ENCODE results near the gene LBHD1.

LBHD1 gene

GRCh38 chr11:62671608-62672389 is at the start of gene LBHD1, which contains the start of gene UQCC3:
Gene LBHD1 (minus strand): TSS chr11:62672267. CDS start chr11:62670031, 2,236 bp downstream.
Gene UQCC3 (plus strand): TSS chr11:62671673. CDS start chr11:62671746, 73 bp downstream.
- H3K36me3 ChIP-seq (ENCODE audit: insufficient read depth, low read length): peaks cover 10% of the 10 kb centered on the region; the same call in 1 of the 2 replicates
- H3K9ac ChIP-seq (ENCODE audit: low read depth, low read length): peak within 1 kb of the TSS; percentile 83
- peaks cover 4% of the 10 kb centered on the region; the same call in 1 of the 2 replicates for H3K4me1 ChIP-seq (ENCODE audit: insufficient read depth, low read length)
- no peaks in the 10 kb centered on the region for H3K9me3 ChIP-seq (ENCODE audit: control insufficient read depth, insufficient read depth, low read length)

- Histone ChIP-seq H3K4me1 (ENCODE audit: insufficient read depth, low read length) (no peaks in the 10 kb centered on the region), H3K36me3 (ENCODE audit: insufficient read depth, low read length) (peaks cover 68% of the 10 kb centered on the region), H3K9me3 (ENCODE audit: control insufficient read depth, insufficient read depth, low read length) (no peaks in the 10 kb centered on the region), H3K9ac (ENCODE audit: low read depth, low read length) (no peak overlapping the region)
These were observed 47.4 kb upstream of the LBHD1 start for GRCh38 chr11:62719302-62719978.

DNA sequence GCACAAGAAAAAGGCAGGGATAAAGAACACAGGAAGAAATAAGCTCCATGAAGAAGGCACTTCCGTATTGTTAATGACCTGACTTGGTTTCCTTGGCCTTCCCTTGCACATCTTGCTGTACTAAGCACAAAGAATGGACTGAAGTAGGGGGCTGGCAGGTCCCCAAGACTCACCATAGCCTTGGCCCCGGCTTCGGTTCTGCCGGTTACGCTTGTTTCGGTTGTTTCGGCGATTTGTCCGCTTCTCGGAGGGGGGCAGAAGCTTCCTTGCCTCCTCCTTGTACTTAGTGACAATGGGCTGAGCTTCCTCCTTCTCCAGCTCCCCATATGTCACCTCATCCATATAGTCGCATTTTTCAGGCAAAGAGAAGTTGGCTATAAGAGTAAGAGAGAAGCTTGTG is 44.7 kb upstream of the LBHD1 start:
- Histone ChIP-seq H3K9ac (ENCODE audit: low read depth, low read length) (no peak overlapping the region), H3K9me3 (ENCODE audit: control insufficient read depth, insufficient read depth, low read length) (no peaks in the 10 kb centered on the region), H3K4me1 (ENCODE audit: insufficient read depth, low read length) (no peaks in the 10 kb centered on the region), H3K36me3 (ENCODE audit: insufficient read depth, low read length) (peaks cover 45% of the 10 kb centered on the region)

DNA sequence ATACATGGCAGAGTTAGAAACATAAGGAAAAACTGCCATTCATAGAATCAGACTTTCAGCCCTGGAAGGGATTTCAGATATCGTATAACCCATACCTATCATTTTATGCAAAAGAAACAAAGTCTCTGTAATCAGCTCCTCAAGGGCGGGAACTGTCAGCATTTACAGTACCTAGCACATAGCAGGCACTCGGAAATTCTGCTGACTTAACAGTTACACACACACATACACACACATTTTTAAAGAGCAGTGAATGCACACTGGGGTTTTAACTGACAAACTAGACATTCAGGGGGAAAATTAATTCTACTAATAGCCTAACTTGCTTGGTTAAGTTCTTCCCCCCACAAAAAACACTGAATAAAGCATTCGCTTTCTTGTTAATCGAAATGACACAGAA is 44.1 kb upstream of the LBHD1 start:
- Histone ChIP-seq H3K4me1 (ENCODE audit: insufficient read depth, low read length) (no peaks in the 10 kb centered on the region), H3K36me3 (ENCODE audit: insufficient read depth, low read length) (peaks cover 39% of the 10 kb centered on the region), H3K9ac (ENCODE audit: low read depth, low read length) (no peak overlapping the region), H3K9me3 (ENCODE audit: control insufficient read depth, insufficient read depth, low read length) (no peaks in the 10 kb centered on the region)

GRCh38 chr11:62715150-62716130 is 43.4 kb upstream of the LBHD1 start:
- H3K4me1 ChIP-seq (ENCODE audit: insufficient read depth, low read length): no peaks in the 10 kb centered on the region
- H3K9ac ChIP-seq (ENCODE audit: low read depth, low read length): no peak overlapping the region
- H3K36me3 ChIP-seq (ENCODE audit: insufficient read depth, low read length): peaks cover 34% of the 10 kb centered on the region
- H3K9me3 ChIP-seq (ENCODE audit: control insufficient read depth, insufficient read depth, low read length): no peaks in the 10 kb centered on the region

GRCh38 chr11:62713343-62713742 is 41.3 kb upstream of the LBHD1 start:
- H3K36me3 ChIP-seq (ENCODE audit: insufficient read depth, low read length): peaks cover 23% of the 10 kb centered on the region
- H3K9me3 ChIP-seq (ENCODE audit: control insufficient read depth, insufficient read depth, low read length): no peaks in the 10 kb centered on the region
- no peak overlapping the region for H3K9ac ChIP-seq (ENCODE audit: low read depth, low read length)
- H3K4me1 ChIP-seq (ENCODE audit: insufficient read depth, low read length): no peaks in the 10 kb centered on the region

DNA sequence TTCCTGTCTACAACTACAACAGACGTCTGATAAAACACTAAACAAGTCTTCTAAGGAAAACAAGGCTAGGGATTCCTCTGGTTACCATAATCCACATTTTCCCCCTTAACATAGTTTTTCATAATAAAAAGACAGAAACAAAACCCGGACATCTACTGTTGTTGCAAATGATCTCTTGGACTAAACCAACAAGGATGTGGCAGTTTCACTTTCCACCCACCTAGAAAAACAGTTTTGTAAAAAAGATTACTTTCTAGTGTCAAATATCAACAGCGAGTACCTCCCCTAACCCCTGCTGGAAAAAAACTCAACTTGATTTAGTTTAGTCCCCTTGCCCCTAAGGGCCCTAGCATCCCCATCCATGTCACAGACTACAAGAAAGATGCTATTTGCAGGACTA is 40.8 kb upstream of the LBHD1 start:
- no peak overlapping the region for H3K9ac ChIP-seq (ENCODE audit: low read depth, low read length)
- H3K4me1 ChIP-seq (ENCODE audit: insufficient read depth, low read length): no peaks in the 10 kb centered on the region
- no peaks in the 10 kb centered on the region for H3K9me3 ChIP-seq (ENCODE audit: control insufficient read depth, insufficient read depth, low read length)
- H3K36me3 ChIP-seq (ENCODE audit: insufficient read depth, low read length): peaks cover 23% of the 10 kb centered on the region

GRCh38 chr11:62712276-62712812 is 40.3 kb upstream of the LBHD1 start:
- no peaks in the 10 kb centered on the region for H3K4me1 ChIP-seq (ENCODE audit: insufficient read depth, low read length)
- peaks cover 23% of the 10 kb centered on the region for H3K36me3 ChIP-seq (ENCODE audit: insufficient read depth, low read length)
- H3K9me3 ChIP-seq (ENCODE audit: control insufficient read depth, insufficient read depth, low read length): no peaks in the 10 kb centered on the region
- no peak overlapping the region for H3K9ac ChIP-seq (ENCODE audit: low read depth, low read length)

DNA sequence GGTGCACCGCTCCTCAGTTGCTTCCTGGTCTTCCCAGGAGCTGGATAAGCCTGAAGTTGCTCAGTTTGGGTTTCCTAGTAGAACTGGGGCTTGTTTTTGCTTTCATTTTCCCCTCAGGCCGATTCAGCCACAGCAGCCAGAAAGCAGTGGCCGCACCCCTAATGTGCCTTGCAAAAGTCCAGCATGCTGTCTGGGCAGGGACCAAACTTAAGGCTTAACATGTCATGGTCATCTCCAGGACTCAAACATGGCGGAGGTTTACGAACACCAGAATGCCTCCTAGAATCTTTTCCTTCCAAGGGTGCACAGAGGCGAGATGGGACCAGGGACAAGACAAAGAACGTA is 37.9 kb upstream of the LBHD1 start:
- peaks cover 3% of the 10 kb centered on the region for H3K36me3 ChIP-seq (ENCODE audit: insufficient read depth, low read length)
- peak overlapping the region; percentile 89 for H3K9ac ChIP-seq (ENCODE audit: low read depth, low read length)
- H3K4me1 ChIP-seq (ENCODE audit: insufficient read depth, low read length): no peaks in the 10 kb centered on the region
- no peaks in the 10 kb centered on the region for H3K9me3 ChIP-seq (ENCODE audit: control insufficient read depth, insufficient read depth, low read length)

GRCh38 chr11:62709247-62710000 is 37.4 kb upstream of the LBHD1 start:
- no peaks in the 10 kb centered on the region; the same call in 1 of the 2 replicates for H3K36me3 ChIP-seq (ENCODE audit: insufficient read depth, low read length)

GRCh38 chr11:62708793-62709192 is 36.7 kb upstream of the LBHD1 start:
- H3K36me3 ChIP-seq (ENCODE audit: insufficient read depth, low read length): no peaks in the 10 kb centered on the region
- peak overlapping the region; percentile 89 for H3K9ac ChIP-seq (ENCODE audit: low read depth, low read length)
- H3K9me3 ChIP-seq (ENCODE audit: control insufficient read depth, insufficient read depth, low read length): no peaks in the 10 kb centered on the region
- no peaks in the 10 kb centered on the region for H3K4me1 ChIP-seq (ENCODE audit: insufficient read depth, low read length)

More at GRCh38 chr11:62709247-62710000, 37.4 kb upstream of the LBHD1 start:
- H3K9me3 ChIP-seq (ENCODE audit: control insufficient read depth, insufficient read depth, low read length): no peaks in the 10 kb centered on the region
- no peaks in the 10 kb centered on the region for H3K4me1 ChIP-seq (ENCODE audit: insufficient read depth, low read length)
- H3K9ac ChIP-seq (ENCODE audit: low read depth, low read length): peak overlapping the region; percentile 89

DNA sequence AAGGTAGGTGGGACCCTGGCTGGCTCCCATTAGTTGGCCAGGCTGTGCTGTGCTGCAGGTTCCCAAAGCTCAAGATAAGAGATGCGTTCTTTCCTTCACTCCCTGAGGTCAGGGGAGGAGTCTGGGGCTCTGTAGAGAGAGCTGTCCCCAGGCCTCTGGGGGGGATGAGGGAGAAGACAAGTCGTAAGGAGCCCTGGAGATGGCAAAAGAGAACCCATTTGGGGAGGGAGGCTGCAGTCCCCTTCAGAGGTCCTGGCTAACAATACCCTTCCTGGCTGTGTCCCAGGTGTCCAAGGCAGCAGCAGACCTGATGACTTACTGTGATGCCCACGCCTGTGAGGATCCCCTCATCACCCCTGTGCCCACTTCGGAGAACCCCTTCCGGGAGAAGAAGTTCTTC is 36.3 kb upstream of the LBHD1 start:
- Histone ChIP-seq H3K9me3 (ENCODE audit: control insufficient read depth, insufficient read depth, low read length) (no peaks in the 10 kb centered on the region), H3K4me1 (ENCODE audit: insufficient read depth, low read length) (no peaks in the 10 kb centered on the region), H3K9ac (ENCODE audit: low read depth, low read length) (peak overlapping the region; percentile 89; the same call in 1 of the 2 replicates), H3K36me3 (ENCODE audit: insufficient read depth, low read length) (no peaks in the 10 kb centered on the region)

DNA sequence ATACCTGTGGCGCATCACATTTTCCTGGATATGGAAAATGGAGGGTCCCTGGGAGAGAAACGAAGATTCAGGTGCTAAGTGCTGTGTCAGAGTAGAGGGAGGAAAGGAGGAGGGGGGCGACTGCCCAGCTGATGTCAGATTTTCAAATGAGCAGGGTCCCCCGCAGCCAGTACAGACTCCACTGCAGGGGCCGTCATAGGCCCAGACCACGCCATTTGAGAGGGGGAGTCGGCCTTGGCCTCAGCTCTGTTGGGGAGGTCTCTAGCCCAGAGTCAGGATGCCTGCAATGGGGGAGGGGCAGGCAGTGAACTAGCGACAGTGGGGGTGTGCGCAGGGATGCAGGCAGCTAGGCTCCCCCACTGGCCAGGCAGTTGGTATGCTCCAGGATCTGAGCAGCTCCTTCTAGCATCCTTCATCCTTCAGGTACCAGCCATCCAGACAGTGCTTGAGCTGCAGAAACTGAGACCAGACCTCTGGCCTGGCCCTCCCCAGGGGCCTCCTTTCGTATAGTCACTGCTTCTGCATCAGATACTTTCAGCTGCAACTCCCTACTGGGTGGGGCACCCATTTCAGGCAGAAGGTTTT is 35.3 kb upstream of the LBHD1 start, which contains the start of the genes BSCL2 and GNG3:
TSS of gene BSCL2 (minus strand) at position 148 of the 585 bp plus-strand sequence. CDS start 229 bp downstream, outside the sequence.
TSS of gene GNG3 (plus strand) at position 400 of the 585 bp plus-strand sequence. CDS start 620 bp downstream, outside the sequence.
- peak within 1 kb of the TSS; percentile 70 for H3K9ac ChIP-seq (ENCODE audit: low read depth, low read length)
- H3K4me1 ChIP-seq (ENCODE audit: insufficient read depth, low read length): no peaks in the 10 kb centered on the region
- no peaks in the 10 kb centered on the region for H3K36me3 ChIP-seq (ENCODE audit: insufficient read depth, low read length)
- H3K9me3 ChIP-seq (ENCODE audit: control insufficient read depth, insufficient read depth, low read length): no peaks in the 10 kb centered on the region
